ENCODE data around the gene SBNO2.
"Not testable (repeated sequence)": the region's sequence is repeated elsewhere in the genome, so short reads cannot be mapped to it uniquely, and the experiment has no call there.

Gene SBNO2

DNA sequence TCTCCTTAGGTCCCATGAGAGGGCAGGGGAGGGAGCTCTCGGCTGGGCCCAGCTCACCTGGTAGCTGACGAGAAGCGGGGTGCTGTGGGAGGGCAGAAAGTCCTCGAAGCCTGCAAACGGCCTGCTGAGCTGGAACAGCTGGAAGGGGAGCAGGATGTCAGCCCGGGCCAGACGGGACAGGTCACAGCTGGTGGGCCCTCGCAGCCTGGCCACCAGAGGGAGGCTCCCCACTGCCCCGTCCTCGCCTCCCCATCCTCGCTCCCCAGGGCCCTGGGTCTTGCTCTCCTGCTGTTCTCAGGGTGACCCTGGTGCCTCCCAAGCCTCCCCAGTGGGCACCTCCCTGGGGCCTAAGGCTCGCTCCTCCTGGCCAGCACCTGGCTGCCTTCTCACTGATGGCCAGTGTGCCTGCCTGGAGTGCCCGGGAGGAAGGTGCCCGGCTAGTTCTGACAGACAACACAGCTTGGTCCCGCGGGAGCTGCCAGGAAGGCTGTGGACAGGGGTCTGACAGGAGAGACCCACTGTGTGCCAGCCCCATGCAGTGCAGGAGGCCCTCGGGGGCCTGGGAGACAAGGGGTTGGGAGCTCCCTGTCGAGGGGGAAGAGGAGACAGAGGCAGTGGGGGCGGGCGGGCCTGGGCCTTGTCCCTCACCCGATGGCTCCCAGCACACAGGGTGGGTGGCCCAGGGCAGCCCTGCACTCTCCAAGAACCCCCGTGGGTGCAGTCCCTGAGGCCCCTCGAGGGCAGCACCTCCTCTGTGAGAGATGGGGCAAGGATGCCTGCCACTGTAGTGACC, 50.0 kb downstream of the SBNO2 start:
- TF ChIP-seq POLR2AphosphoS5 (IDR thresholded peaks at IDR 0.05; ENCODE audit: low read depth, low read length) = no peak
- no peak for TF ChIP-seq TAF1 (IDR thresholded peaks at IDR 0.05; ENCODE audit: borderline replicate concordance, low read depth, low read length)
- no peak for TF ChIP-seq POLR2A (IDR thresholded peaks at IDR 0.05; ENCODE audit: low read depth, low read length)
- DNase-seq (ENCODE audit: insufficient read length) (no peak), FAIRE-seq (no peak)

GRCh38 chr19:1123381-1123780, 50.7 kb downstream of the SBNO2 start:
- TF ChIP-seq TAF1 (IDR thresholded peaks at IDR 0.05; ENCODE audit: borderline replicate concordance, low read depth, low read length) (no peak), POLR2AphosphoS5 (IDR thresholded peaks at IDR 0.05; ENCODE audit: low read depth, low read length) (no peak), POLR2A (IDR thresholded peaks at IDR 0.05; ENCODE audit: low read depth, low read length) (no peak)
- FAIRE-seq = no peak
- DNase-seq (ENCODE audit: insufficient read length) = no peak

GRCh38 chr19:1122972-1123363, 51.1 kb downstream of the SBNO2 start:
- FAIRE-seq (peak; percentile 74), DNase-seq (ENCODE audit: insufficient read length) (peak; percentile 93)
- TF ChIP-seq POLR2AphosphoS5 (IDR thresholded peaks at IDR 0.05; ENCODE audit: low read depth, low read length) (no peak), TAF1 (IDR thresholded peaks at IDR 0.05; ENCODE audit: borderline replicate concordance, low read depth, low read length) (no peak), POLR2A (IDR thresholded peaks at IDR 0.05; ENCODE audit: low read depth, low read length) (no peak)

DNA sequence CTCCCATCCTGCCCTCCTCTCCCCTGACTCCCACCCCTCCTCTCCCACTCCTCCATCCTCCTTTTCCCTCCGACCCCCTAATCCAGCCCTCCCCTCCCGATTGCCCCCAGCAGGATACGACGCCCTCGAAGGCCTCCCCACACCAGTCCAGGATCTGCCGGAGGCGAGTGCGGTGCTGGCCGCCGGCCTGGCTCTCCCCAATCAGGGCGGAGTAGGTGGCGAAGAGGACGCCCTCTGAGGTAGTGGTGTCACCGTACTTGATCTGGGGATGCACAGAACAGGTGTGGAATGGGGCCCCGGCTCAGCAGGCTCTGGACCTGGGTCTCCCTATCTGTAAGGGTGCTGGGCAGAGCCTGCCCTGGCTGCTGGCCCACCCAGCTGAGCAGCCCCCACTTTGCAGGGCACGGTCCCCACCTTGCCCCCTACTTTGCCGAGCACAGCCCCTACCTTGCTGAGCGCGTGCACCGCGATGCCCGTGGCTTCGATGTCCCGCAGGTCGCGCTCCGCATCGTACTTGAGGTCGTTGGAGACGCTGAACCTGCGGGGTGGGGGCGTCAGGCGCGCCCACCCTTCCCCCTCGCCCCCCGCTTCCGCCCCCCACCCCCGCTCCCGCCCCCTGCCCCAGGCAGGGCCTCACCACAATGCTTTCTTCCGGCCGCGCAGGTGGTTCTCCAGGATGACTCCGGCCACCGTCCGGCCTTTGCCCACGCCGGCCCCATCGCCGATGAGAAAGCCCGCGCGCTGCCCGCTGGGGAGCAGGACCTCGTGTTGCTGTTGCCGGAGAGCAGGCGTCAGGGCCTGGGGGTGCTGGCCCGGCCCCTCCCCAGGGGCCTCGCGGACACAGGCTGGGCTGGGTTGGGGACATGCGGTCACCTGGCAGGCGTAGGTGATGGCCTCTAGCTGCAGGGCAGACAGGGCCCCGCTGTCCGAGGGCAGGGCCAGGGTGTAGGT, 51.8 kb downstream of the SBNO2 start:
- TF ChIP-seq POLR2A (IDR thresholded peaks at IDR 0.05; ENCODE audit: low read depth, low read length) = no peak
- no peak for TF ChIP-seq TAF1 (IDR thresholded peaks at IDR 0.05; ENCODE audit: borderline replicate concordance, low read depth, low read length)
- TF ChIP-seq POLR2AphosphoS5 (IDR thresholded peaks at IDR 0.05; ENCODE audit: low read depth, low read length) = no peak
- FAIRE-seq = no peak
- no peak for DNase-seq (ENCODE audit: insufficient read length)

- no peak for FAIRE-seq
- DNase-seq (ENCODE audit: insufficient read length) = no peak
- TF ChIP-seq POLR2AphosphoS5 (IDR thresholded peaks at IDR 0.05; ENCODE audit: low read depth, low read length) = no peak
- TF ChIP-seq TAF1 (IDR thresholded peaks at IDR 0.05; ENCODE audit: borderline replicate concordance, low read depth, low read length) = no peak
- no peak for TF ChIP-seq POLR2A (IDR thresholded peaks at IDR 0.05; ENCODE audit: low read depth, low read length)
These were observed 52.7 kb downstream of the SBNO2 start for GRCh38 chr19:1121395-1121794.

DNA sequence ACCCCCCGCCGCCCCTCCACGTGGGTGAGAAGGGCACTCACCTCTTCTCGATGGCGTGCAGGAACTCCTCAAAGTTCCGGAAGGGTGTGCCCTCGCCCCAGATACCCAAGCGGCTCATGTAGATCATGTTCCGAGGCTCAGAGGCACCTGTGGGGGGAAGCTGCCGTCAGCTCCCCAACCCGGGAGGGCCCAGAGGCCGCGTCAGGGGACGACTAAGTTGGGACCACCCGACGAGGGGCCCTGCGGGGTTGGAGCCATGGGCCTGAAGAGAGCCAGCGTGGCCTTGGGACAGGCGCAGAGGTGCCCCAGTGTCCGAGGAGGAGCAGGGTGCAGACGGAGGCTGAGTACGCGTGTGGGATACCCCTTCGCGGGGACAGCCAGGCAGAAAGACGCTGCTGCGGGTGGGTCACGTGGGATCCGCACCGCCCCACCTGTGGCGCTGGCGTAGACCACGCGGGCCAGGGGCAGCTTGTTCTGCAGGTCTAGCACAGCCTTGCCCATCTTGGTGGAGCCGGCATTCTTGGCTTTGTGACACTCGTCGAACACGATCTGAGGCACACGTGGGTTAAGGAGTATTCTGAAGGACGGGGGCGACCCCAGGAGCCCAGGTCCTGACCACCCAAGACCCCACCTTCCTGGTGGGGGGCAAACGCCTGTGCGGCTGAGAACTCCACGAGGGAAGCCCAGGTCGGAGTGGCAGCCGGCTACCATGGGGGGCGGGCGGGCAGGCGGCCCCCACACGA, 54.4 kb downstream of the SBNO2 start:
- TF ChIP-seq TAF1 (IDR thresholded peaks at IDR 0.05; ENCODE audit: borderline replicate concordance, low read depth, low read length) = no peak
- no peak for TF ChIP-seq POLR2A (IDR thresholded peaks at IDR 0.05; ENCODE audit: low read depth, low read length)
- no peak for TF ChIP-seq POLR2AphosphoS5 (IDR thresholded peaks at IDR 0.05; ENCODE audit: low read depth, low read length)
- no peak for FAIRE-seq
- no peak for DNase-seq (ENCODE audit: insufficient read length)

DNA sequence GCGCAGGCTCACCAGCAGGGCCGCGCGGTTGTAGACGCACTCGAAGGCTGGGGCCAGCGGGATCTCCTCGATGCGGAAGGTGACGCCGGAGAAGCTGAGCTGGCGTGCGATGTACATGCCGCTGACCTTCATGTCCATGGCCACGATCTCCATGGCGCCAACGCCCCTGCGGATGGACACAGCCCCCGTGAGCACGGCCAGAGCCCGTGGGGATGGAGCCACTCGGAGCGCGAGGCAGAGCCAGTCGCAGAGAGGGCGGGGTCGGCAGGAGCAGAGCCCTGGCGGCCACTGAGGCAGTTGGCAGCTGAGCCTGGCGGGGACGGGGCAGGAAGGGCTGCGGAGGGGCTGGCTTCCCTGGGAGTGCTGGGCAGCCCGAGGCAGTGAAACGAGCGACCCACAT, 55.1 kb downstream of the SBNO2 start:
- TF ChIP-seq POLR2AphosphoS5 (IDR thresholded peaks at IDR 0.05; ENCODE audit: low read depth, low read length) (no peak), TAF1 (IDR thresholded peaks at IDR 0.05; ENCODE audit: borderline replicate concordance, low read depth, low read length) (no peak), POLR2A (IDR thresholded peaks at IDR 0.05; ENCODE audit: low read depth, low read length) (no peak)
- FAIRE-seq = no peak
- no peak for DNase-seq (ENCODE audit: insufficient read length)

DNA sequence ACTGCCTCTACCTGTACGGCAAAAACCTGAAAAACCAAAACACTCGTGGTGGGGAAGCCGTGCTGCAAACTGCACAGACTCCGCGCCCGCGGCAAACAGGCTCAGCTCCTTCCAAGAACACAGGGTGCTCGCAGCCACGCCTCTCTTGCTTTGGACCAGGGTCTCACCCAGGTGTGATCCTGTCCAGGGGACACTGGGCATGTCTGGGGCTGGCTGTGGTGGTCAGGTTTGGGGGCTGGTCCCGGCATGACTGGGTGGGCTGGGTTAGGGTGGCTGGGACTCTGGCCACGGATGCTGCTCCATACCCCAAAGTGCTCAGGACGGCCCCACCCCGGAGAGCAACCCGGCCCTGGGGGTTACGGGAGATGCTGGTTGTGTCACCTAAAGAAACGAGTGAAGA, 56.4 kb downstream of the SBNO2 start:
- no peak for FAIRE-seq
- no peak for DNase-seq (ENCODE audit: insufficient read length)
- no peak for TF ChIP-seq POLR2AphosphoS5 (IDR thresholded peaks at IDR 0.05; ENCODE audit: low read depth, low read length)
- TF ChIP-seq POLR2A (IDR thresholded peaks at IDR 0.05; ENCODE audit: low read depth, low read length) = no peak
- no peak for TF ChIP-seq TAF1 (IDR thresholded peaks at IDR 0.05; ENCODE audit: borderline replicate concordance, low read depth, low read length)

DNA sequence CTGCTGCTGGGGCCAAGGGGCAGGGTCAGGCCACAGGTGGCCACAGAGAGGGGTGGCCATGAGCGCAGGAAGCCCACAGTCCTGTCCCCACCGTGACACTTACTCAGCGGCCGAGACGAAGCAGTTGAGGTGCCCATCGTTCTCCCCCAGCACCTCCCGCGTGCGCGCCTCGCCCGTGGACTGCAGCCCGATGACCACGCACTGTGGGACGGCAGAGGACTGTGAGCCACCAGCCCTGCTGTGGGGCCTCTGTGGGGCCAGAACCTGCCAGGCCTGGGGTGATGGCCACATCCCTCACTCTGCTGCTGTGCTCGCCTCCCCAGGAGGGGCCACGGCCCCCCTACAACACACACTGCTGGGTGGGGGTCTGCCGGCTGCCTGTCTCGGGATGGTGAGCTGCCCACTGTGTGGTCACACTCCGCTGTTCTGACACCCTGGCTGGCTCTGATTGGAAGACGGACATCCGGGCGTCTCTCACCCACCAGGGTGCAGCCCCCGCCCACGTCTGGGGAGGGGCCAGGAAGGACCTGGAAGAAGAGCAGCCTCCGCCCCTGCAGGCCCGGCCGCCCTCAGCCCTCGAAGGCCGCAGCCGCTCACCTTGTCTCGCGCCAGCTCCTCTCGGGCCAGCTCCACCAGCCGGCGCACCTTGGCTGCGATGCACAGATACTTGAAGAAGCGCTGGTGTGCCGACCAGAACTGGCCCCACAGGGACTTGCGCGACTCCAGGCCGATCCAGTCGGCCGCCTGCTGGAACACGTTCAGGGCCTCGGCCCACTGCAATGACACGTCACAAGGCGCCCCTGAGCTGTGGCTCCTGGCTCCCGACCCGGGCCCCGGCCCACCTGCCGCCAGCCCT, 57.1 kb downstream of the SBNO2 start:
- no peak for FAIRE-seq
- DNase-seq (ENCODE audit: insufficient read length) = no peak
- TF ChIP-seq POLR2A (IDR thresholded peaks at IDR 0.05; ENCODE audit: low read depth, low read length) = no peak
- TF ChIP-seq POLR2AphosphoS5 (IDR thresholded peaks at IDR 0.05; ENCODE audit: low read depth, low read length) = no peak
- no peak for TF ChIP-seq TAF1 (IDR thresholded peaks at IDR 0.05; ENCODE audit: borderline replicate concordance, low read depth, low read length)

DNA sequence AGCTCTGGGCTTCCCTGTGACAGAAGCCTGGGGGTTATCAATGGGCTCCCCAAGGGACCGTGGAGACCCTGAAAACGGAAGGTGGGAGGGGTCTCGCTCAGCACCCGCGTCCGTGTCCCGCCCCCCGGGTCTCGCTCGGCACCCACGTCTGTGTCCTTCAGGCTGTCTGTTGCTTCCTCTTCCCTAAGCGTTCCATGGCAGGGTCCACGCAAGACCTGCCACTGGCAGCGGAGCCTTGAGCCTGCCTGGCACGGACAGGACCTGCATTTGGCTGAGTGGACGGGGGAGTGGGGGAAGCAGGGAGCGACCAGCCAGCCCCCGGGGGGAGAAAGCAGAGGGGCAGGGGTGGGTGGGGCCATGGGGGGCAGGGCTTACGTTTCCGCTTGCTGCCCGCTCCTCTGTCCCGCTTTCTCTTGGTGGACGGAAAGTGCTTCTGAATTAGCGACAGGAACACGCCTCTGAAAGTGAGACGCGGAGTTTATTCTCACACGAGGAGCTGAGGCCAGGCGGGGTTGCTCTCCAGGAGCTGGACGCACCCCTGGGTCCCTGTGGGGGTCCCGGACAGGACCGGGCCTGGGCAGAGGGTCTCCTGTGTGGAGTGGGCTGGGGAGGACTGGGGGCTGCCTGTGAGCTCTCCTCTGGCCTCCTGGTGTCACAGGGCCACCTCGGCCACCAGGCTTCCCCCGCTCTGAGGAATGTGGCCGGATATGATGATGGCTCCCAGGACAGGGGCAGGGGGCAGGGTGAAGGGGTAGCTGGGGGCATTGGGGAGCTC, 58.2 kb downstream of the SBNO2 start:
- no peak for TF ChIP-seq TAF1 (IDR thresholded peaks at IDR 0.05; ENCODE audit: borderline replicate concordance, low read depth, low read length)
- no peak for TF ChIP-seq POLR2A (IDR thresholded peaks at IDR 0.05; ENCODE audit: low read depth, low read length)
- no peak for TF ChIP-seq POLR2AphosphoS5 (IDR thresholded peaks at IDR 0.05; ENCODE audit: low read depth, low read length)
- FAIRE-seq = no peak

DNA sequence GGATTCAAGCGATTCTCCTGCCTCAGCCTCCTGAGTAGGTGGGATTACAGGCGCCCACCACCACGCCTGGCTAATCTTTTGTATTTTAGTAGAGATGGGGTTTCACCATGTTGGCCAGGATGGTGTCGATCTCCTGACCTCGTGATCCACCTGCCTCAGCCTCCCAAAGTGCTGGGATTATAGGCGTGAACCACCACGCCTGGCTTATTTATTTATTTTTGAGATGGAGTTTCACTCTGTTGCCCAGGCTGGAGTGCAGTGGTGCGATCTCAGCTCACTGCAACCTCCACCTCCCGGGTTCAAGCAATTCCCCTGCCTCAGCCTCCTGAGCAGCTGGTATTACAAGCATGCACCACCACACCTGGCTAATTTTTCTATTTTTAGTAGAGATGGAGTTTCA, 59.3 kb downstream of the SBNO2 start:
- not testable (repeated sequence) for FAIRE-seq; DNase-seq (ENCODE audit: insufficient read length)

More for the DNA sequence above, 58.2 kb downstream of the SBNO2 start:
- no peak for DNase-seq (ENCODE audit: insufficient read length)
